Liver (tissue), 9 donors: Measurements from ENCODE around the gene CCAR1. TPM values are rescaled to one million over a fixed set of nuclear protein-coding genes. Genes with fewer than 3 reads are reported as not detected.
"Not testable (repeated sequence)": the region's sequence is repeated elsewhere in the genome, so short reads cannot be mapped to it uniquely, and the experiment has no call there.

Experiments
- DNase-seq: peaks from one replicate; pipeline ENCODE4 v3.0.0-alpha.2; 2017; ENCODE audit warnings: low spot score
- H3K27ac ChIP-seq, 2 donors: one replicate each; pipeline ENCODE4 v1.7.0; 2013; ENCODE audit warnings: inconsistent platforms in 2 of 2, low read length in 2 of 2, control low read depth in 1 of 2, low read depth in 1 of 2, mild to moderate bottlenecking in 1 of 2
- H3K27me3 ChIP-seq, 4 donors: one replicate each; pipeline versions ENCODE4 v1.6.1 to v1.7.0; 2013; ENCODE audit warnings: low read length in 3 of 4, inconsistent platforms in 1 of 4, mild to moderate bottlenecking in 1 of 4, moderate library complexity in 1 of 4; ENCODE audit not compliant: control insufficient read depth in 4 of 4, insufficient read depth in 4 of 4
- H3K36me3 ChIP-seq, 4 donors: one replicate each; pipeline versions ENCODE4 v1.6.1 to v1.7.0; 2013; ENCODE audit warnings: low read length in 3 of 4, mild to moderate bottlenecking in 3 of 4, low read depth in 1 of 4, moderate library complexity in 1 of 4; ENCODE audit not compliant: control insufficient read depth in 4 of 4, insufficient read depth in 3 of 4
- H3K4me1 ChIP-seq, 4 donors: one replicate each; pipeline versions ENCODE4 v1.6.1 to v1.7.0; 2013; ENCODE audit warnings: low read length in 3 of 4, mild to moderate bottlenecking in 3 of 4, moderate library complexity in 1 of 4; ENCODE audit not compliant: control insufficient read depth in 4 of 4, insufficient read depth in 4 of 4
- H3K4me3 ChIP-seq, 3 donors: one replicate each; pipeline versions ENCODE4 v1.6.1 to v1.7.0; 2013; ENCODE audit warnings: low read length in 3 of 3, control low read depth in 1 of 3, low read depth in 1 of 3, mild to moderate bottlenecking in 1 of 3
- H3K9ac ChIP-seq, 2 donors: one replicate each; pipeline ENCODE4 v1.7.0; 2013; ENCODE audit warnings: low read length in 2 of 2, mild to moderate bottlenecking in 2 of 2, moderate library complexity in 2 of 2, control low read depth in 1 of 2, low read depth in 1 of 2
- H3K9me3 ChIP-seq, 4 donors: one replicate each; pipeline versions ENCODE4 v1.6.1 to v1.7.0; 2013; ENCODE audit warnings: low read length in 3 of 4; ENCODE audit not compliant: control insufficient read depth in 4 of 4
- EGR1 ChIP-seq, 2 donors: IDR thresholded peaks; 2 replicates each; pipeline ENCODE4 v1.6.1; 2016 to 2018; ENCODE audit warnings: antibody characterized with exemption in 2 of 2, low read depth in 2 of 2
- FOXA2 ChIP-seq: IDR thresholded peaks from 2 replicates; pipeline ENCODE4 v1.6.1; 2016; ENCODE audit warnings: antibody characterized with exemption
- GABPA ChIP-seq, 2 donors: IDR thresholded peaks in 1 of 2; conservative IDR thresholded peaks in 1 of 2; 2 replicates each; pipeline ENCODE4 v1.6.1; 2016; ENCODE audit warnings: antibody characterized with exemption in 2 of 2, mild to moderate bottlenecking in 1 of 2, moderate library complexity in 1 of 2
- HNF4A ChIP-seq, 2 donors: conservative IDR thresholded peaks; 2 replicates each; pipeline ENCODE4 v1.6.1; 2016; ENCODE audit warnings: antibody characterized with exemption in 2 of 2, mild to moderate bottlenecking in 2 of 2
- HNF4G ChIP-seq: IDR thresholded peaks from 2 replicates; pipeline ENCODE4 v1.6.1; 2016; ENCODE audit warnings: antibody characterized with exemption
- JUND ChIP-seq, 2 donors: IDR thresholded peaks; 2 replicates each; pipeline ENCODE4 v1.6.1; 2016; ENCODE audit warnings: antibody characterized with exemption in 2 of 2
- NR2F2 ChIP-seq: IDR thresholded peaks from 2 replicates; pipeline ENCODE4 v1.6.1; 2016; ENCODE audit warnings: antibody characterized with exemption
- RAD21 ChIP-seq, 2 donors: IDR thresholded peaks; 2 replicates each; pipeline ENCODE4 v1.6.1; 2016; ENCODE audit warnings: antibody characterized with exemption in 2 of 2, mild to moderate bottlenecking in 2 of 2
- RXRA ChIP-seq, 2 donors: IDR thresholded peaks; 2 replicates each; pipeline ENCODE4 v1.6.1; 2017 to 2018; ENCODE audit warnings: antibody characterized with exemption in 2 of 2, mild to moderate bottlenecking in 1 of 2
- SP1 ChIP-seq: IDR thresholded peaks from 2 replicates; pipeline ENCODE4 v1.6.1; 2018; ENCODE audit warnings: antibody characterized with exemption, mild to moderate bottlenecking
- TAF1 ChIP-seq: conservative IDR thresholded peaks from 2 replicates; pipeline ENCODE4 v1.6.1; 2016; ENCODE audit warnings: antibody characterized with exemption, mild to moderate bottlenecking
- YY1 ChIP-seq: IDR thresholded peaks from 2 replicates; pipeline ENCODE4 v1.6.1; 2016; ENCODE audit warnings: antibody characterized with exemption, mild to moderate bottlenecking
- WGBS: extraction: QIAGEN DNeasy Blood & Tissue Kit; methylation state at CpG from one replicate; pipeline ENCODE4 v1.1.7; 2013; 5-methylcytosine and 5-hydroxymethylcytosine counted together
- polyA plus RNA-seq, 2 donors: library from polyadenylated mRNA; stranded (reverse) in 1 of 2; unstranded in 1 of 2; fragments of 200-250 nt in 1 of 2; fragments of >200 nt in 1 of 2; fragmentation: Nextera tagmentation in 1 of 2; extraction: Ambion mirVana in 1 of 2; gene quantifications; one replicate each; pipeline versions ENCODE4 v1.2.1 to v1.2.3, GENCODE V29; 2013 to 2015
- total RNA-seq, 2 donors: library from RNA; depleted of rRNA; stranded (reverse); fragments of >200 nt; gene quantifications; one replicate each; pipeline ENCODE4 v1.2.3, GENCODE V29; 2014
- TF ChIP-seq, protein P1 (sequence below): IDR thresholded peaks from 2 replicates; pipeline ENCODE4 v1.6.1; 2016; ENCODE audit warnings: antibody characterized with exemption
- TF ChIP-seq, protein P2 (sequence below): IDR thresholded peaks from 2 replicates; pipeline ENCODE4 v1.6.1; 2016; ENCODE audit warnings: antibody characterized with exemption
- TF ChIP-seq, protein P3 (sequence below): IDR thresholded peaks from 2 replicates; pipeline ENCODE4 v1.6.1; 2016; ENCODE audit warnings: antibody characterized with exemption
- TF ChIP-seq, protein P4 (sequence below): fragments of 150-350 bp; IDR thresholded peaks from 2 replicates; pipeline ENCODE4 v1.5.1; 2017; ENCODE audit warnings: improper control_type of control experiment, low read depth, low read length; ENCODE audit not compliant: missing input control
- donor health status: healthy.
- donor health status: healthy.
- donor health status: healthy.
- donor health status: healthy.
- donor health status: healthy.

CCAR1 gene
- total and polyA plus RNA-seq, 4 donors, result 10.5 to 27.5 (median 19.8) TPM

- H3K9ac ChIP-seq, result no peak overlapping the region
- no peaks in the 10 kb centered on the region for H3K9me3 ChIP-seq
- H3K4me1 ChIP-seq, result no peaks in the 10 kb centered on the region
- TF ChIP-seq SP1 (no peak), FOXA2 (no peak), YY1 (no peak), NR2F2 (no peak), HNF4A (conservative IDR thresholded peaks at IDR 0.05) (no peak), EGR1 (IDR thresholded peaks at IDR 0.05; ENCODE audit: low read depth in 2 of 2) (no peak), HNF4G (no peak), GABPA (IDR thresholded peaks at IDR 0.05 in 1 of 2, conservative IDR thresholded peaks at IDR 0.05 in 1 of 2) (no peak)
- TF ChIP-seq, protein P1, sequence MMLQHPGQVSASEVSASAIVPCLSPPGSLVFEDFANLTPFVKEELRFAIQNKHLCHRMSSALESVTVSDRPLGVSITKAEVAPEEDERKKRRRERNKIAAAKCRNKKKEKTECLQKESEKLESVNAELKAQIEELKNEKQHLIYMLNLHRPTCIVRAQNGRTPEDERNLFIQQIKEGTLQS, result no peak
- TF ChIP-seq, protein P2, sequence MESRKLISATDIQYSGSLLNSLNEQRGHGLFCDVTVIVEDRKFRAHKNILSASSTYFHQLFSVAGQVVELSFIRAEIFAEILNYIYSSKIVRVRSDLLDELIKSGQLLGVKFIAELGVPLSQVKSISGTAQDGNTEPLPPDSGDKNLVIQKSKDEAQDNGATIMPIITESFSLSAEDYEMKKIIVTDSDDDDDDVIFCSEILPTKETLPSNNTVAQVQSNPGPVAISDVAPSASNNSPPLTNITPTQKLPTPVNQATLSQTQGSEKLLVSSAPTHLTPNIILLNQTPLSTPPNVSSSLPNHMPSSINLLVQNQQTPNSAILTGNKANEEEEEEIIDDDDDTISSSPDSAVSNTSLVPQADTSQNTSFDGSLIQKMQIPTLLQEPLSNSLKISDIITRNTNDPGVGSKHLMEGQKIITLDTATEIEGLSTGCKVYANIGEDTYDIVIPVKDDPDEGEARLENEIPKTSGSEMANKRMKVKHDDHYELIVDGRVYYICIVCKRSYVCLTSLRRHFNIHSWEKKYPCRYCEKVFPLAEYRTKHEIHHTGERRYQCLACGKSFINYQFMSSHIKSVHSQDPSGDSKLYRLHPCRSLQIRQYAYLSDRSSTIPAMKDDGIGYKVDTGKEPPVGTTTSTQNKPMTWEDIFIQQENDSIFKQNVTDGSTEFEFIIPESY, result no peak
- no peak for DNase-seq
- H3K27ac ChIP-seq, result no peak overlapping the region
- WGBS, result 95% methylated on average over 1 of the region's 1 CpG
- H3K36me3 ChIP-seq, result no peaks in the 10 kb centered on the region
- no peak overlapping the region for H3K4me3 ChIP-seq
- no peaks in the 10 kb centered on the region for H3K27me3 ChIP-seq
Observed at GRCh38 chr10:68705548-68705947, 15.5 kb upstream of the CCAR1 start.

GRCh38 chr10:68708987-68709386, 12.1 kb upstream of the CCAR1 start:
- not testable (repeated sequence) for H3K27me3 ChIP-seq, H3K4me3 ChIP-seq, H3K9ac ChIP-seq, H3K36me3 ChIP-seq, H3K4me1 ChIP-seq, DNase-seq, H3K27ac ChIP-seq, H3K9me3 ChIP-seq
- WGBS, result 90% methylated on average over 5 of the region's 5 CpGs

DNA sequence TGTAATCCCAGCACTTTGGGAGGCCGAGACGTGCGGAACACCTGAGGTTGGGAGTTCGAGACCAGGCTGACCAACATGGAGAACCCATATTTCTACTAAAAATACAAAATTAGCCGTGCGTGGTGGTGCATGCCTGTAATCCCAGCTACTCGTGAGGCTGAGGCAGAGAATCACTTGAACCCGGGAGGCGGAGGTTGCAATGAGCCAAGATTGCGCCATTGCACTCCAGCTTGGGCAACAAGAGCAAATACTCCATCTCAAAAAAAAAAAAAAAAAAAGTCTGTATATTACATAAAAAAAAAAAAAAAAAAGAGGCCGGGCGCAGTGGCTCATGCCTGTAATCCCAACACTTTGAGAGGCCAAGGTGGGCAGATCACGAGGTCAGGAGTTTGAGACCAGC, 8.0 kb upstream of the CCAR1 start:
- H3K4me3 ChIP-seq, DNase-seq, H3K27ac ChIP-seq, H3K4me1 ChIP-seq, H3K9me3 ChIP-seq, H3K27me3 ChIP-seq, H3K36me3 ChIP-seq, H3K9ac ChIP-seq: not testable (repeated sequence)
- 81% methylated on average over 13 of the region's 13 CpGs for whole genome bisulfite sequencing

GRCh38 chr10:68717435-68717834, 3.6 kb upstream of the CCAR1 start:
- H3K9ac ChIP-seq, result no peak overlapping the region
- H3K36me3 ChIP-seq, result no peaks in the 10 kb centered on the region
- no peaks in the 10 kb centered on the region for H3K9me3 ChIP-seq
- H3K4me3 ChIP-seq, result no peak overlapping the region
- no peak for DNase-seq
- H3K4me1 ChIP-seq, result peaks cover 0 to 6% (median 4%) of the 10 kb centered on the region in 4 donors
- no peak overlapping the region for H3K27ac ChIP-seq
- TF ChIP-seq, protein P1, result no peak
- TF ChIP-seq TAF1 (no peak), EGR1 (IDR thresholded peaks at IDR 0.05; ENCODE audit: low read depth in 2 of 2) (no peak), HNF4G (no peak), JUND (IDR thresholded peaks at IDR 0.05) (no peak), SP1 (no peak), RAD21 (IDR thresholded peaks at IDR 0.05) (no peak), RXRA (IDR thresholded peaks at IDR 0.05) (no peak)
- TF ChIP-seq, protein P3, sequence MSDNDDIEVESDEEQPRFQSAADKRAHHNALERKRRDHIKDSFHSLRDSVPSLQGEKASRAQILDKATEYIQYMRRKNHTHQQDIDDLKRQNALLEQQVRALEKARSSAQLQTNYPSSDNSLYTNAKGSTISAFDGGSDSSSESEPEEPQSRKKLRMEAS, result no peak
- TF ChIP-seq, protein P2, result no peak
- TF ChIP-seq, protein P4, sequence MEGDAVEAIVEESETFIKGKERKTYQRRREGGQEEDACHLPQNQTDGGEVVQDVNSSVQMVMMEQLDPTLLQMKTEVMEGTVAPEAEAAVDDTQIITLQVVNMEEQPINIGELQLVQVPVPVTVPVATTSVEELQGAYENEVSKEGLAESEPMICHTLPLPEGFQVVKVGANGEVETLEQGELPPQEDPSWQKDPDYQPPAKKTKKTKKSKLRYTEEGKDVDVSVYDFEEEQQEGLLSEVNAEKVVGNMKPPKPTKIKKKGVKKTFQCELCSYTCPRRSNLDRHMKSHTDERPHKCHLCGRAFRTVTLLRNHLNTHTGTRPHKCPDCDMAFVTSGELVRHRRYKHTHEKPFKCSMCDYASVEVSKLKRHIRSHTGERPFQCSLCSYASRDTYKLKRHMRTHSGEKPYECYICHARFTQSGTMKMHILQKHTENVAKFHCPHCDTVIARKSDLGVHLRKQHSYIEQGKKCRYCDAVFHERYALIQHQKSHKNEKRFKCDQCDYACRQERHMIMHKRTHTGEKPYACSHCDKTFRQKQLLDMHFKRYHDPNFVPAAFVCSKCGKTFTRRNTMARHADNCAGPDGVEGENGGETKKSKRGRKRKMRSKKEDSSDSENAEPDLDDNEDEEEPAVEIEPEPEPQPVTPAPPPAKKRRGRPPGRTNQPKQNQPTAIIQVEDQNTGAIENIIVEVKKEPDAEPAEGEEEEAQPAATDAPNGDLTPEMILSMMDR, result no peak
- 97% methylated on average over 3 of the region's 3 CpGs for WGBS
- H3K27me3 ChIP-seq, result no peaks in the 10 kb centered on the region
